Activated CD4-positive, alpha-beta T cell treated with anti-CD3 and anti-CD28 coated beads, Interleukin-2, amount 10 ng/mL, durations not matched to agents 24 days and 14 days (primary cell): ENCODE data around the gene ADAM12. TPM values are rescaled to one million over a fixed set of nuclear protein-coding genes. Genes with fewer than 3 reads are reported as not detected.

Experiments
- DNase-seq: peaks from one replicate; pipeline ENCODE4 v3.0.0; 2022
- H3K27ac Mint-ChIP-seq: one replicate; pipeline ENCODE4 v1.8.0; 2022; ENCODE audit warnings: mild to moderate bottlenecking, mixed read lengths
- H3K27me3 Mint-ChIP-seq: one replicate; pipeline ENCODE4 v1.8.0; 2022; ENCODE audit warnings: mixed read lengths
- H3K36me3 Mint-ChIP-seq: one replicate; pipeline ENCODE4 v1.8.0; 2022; ENCODE audit warnings: low read depth, mild to moderate bottlenecking, mixed read lengths
- H3K4me1 Mint-ChIP-seq: one replicate; pipeline ENCODE4 v1.8.0; 2021; ENCODE audit warnings: mixed read lengths
- H3K4me3 Mint-ChIP-seq: one replicate; pipeline ENCODE4 v1.8.0; 2022; ENCODE audit warnings: mild to moderate bottlenecking, moderate library complexity, mixed read lengths
- H3K9me3 Mint-ChIP-seq: one replicate; pipeline ENCODE4 v1.8.0; 2021; ENCODE audit warnings: mixed read lengths
- intact Hi-C: fragments of 100-400 bp; cut with micrococcal nuclease; formaldehyde crosslinking; loops from one replicate; pipeline ENCODE4 v1.15.1; 2023
- total RNA-seq: library from RNA; stranded (reverse); gene quantifications from 2 replicates; pipeline ENCODE4 v1.2.3, GENCODE V29; 2022

The ADAM12 gene
- total RNA-seq, 1 donor from 2014 or later: not detected

DNA sequence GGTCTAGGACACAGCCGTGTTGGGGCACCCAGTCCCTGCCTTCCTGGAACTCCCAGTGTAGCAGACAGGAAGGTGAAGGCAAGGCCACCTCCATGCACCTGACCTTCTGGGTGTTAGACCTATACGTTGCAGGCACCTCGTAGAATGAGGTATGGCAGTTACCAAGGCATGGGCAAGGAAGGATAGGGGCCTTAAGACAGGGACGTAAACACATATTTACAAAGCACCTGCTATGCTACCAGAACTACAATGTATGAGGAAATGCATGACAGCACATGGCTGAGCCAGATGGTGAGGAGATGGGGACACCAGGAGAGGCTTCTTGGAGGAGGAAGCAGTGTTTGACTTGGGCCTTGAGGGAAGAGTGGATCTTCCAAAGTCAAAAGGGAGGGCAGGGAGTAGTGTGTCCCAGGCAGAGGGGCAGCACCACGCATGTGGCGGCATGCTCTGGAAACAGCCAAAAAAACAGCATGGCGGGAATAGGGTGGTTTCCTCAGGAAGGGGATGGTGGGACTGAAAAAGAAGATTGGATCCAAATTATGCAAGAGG is 260.7 kb downstream of the ADAM12 start:
- Mint-ChIP-seq H3K4me3 (no peak overlapping the region), H3K36me3 (no peaks in the 10 kb centered on the region), H3K9me3 (no peaks in the 10 kb centered on the region), H3K4me1 (no peaks in the 10 kb centered on the region), H3K27me3 (no peaks in the 10 kb centered on the region), H3K27ac (no peak overlapping the region)
- no peak for DNase-seq
- intact Hi-C loops: no loop called here

GRCh38 chr10:126126866-126127265 is 261.4 kb downstream of the ADAM12 start:
- Mint-ChIP-seq H3K9me3 (no peaks in the 10 kb centered on the region), H3K36me3 (no peaks in the 10 kb centered on the region), H3K27ac (no peak overlapping the region)

DNA sequence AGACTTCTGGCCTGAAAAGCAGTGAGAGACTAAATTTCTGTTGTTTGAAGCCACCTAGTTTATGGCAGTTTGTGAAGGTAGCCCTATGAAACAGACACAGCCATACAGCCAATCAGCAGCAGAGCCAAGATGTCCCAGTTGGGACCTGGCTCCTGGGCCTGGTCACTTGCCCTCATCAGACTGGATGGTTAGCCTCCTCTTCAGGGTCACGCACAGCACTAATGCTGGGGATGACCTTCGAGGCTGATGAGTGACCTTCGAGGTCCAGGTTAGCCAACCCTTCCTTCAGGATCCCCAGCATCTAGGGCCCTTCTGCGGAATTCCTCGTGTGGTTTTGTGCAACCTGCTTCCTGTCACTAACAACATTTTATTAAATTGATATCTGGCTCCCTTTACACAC is 262.3 kb downstream of the ADAM12 start:
- no peak overlapping the region for H3K27ac Mint-ChIP-seq
- no peaks in the 10 kb centered on the region for H3K9me3 Mint-ChIP-seq
- no peak for DNase-seq
- H3K4me3 Mint-ChIP-seq: no peak overlapping the region
- no peaks in the 10 kb centered on the region for H3K27me3 Mint-ChIP-seq
- no peaks in the 10 kb centered on the region for H3K4me1 Mint-ChIP-seq
- intact Hi-C loops: no loop called here
- H3K36me3 Mint-ChIP-seq: no peaks in the 10 kb centered on the region

More at GRCh38 chr10:126126866-126127265, 261.4 kb downstream of the ADAM12 start:
- Mint-ChIP-seq H3K4me1 (no peaks in the 10 kb centered on the region), H3K27me3 (no peaks in the 10 kb centered on the region), H3K4me3 (no peak overlapping the region)
- intact Hi-C loops: no loop called here
- no peak for DNase-seq

DNA sequence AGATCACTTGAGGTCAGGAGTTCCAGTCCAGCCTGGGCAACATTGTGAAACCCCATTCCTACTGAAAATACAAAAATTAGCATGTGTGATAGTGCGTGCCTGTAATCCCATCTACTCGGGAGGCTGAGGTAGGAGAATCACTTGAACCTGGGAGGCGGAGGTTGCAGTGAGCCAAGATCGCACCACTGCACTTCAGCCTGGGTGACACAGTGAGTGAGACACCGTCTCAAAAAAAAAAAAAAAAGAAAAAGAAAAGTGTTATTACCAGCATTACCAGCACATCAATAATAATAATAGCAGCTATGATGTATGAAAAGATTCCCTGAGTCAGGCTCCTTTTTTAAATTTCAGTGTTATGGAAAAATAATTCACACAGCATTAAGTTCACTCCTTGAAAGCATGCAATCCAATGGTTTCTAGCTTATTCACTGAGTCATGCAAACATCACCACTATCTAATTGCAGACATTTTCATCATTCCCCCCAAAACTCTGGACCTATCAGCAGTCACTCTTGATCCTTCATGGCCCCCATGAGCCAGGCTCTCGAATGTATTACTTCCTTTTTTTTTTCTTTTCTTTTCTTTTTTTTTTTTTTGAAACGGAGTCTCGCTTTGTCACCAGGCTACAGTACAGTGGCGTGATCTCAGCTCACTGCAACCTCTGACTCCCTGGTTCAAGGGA is 263.5 kb downstream of the ADAM12 start:
- H3K27ac Mint-ChIP-seq: no peak overlapping the region
- intact Hi-C loops: no loop called here
- no peak for DNase-seq
- H3K36me3 Mint-ChIP-seq: no peaks in the 10 kb centered on the region
- no peaks in the 10 kb centered on the region for H3K4me1 Mint-ChIP-seq
- no peaks in the 10 kb centered on the region for H3K9me3 Mint-ChIP-seq
- H3K27me3 Mint-ChIP-seq: no peaks in the 10 kb centered on the region
- no peak overlapping the region for H3K4me3 Mint-ChIP-seq

GRCh38 chr10:126124046-126124445 is 264.2 kb downstream of the ADAM12 start:
- Mint-ChIP-seq H3K36me3 (no peaks in the 10 kb centered on the region), H3K27me3 (no peaks in the 10 kb centered on the region), H3K9me3 (no peaks in the 10 kb centered on the region), H3K4me1 (no peaks in the 10 kb centered on the region), H3K4me3 (no peak overlapping the region), H3K27ac (no peak overlapping the region)
- intact Hi-C loops: no loop called here
- no peak for DNase-seq

GRCh38 chr10:126123466-126123865 is 264.8 kb downstream of the ADAM12 start:
- no peaks in the 10 kb centered on the region for H3K36me3 Mint-ChIP-seq
- H3K27me3 Mint-ChIP-seq: no peaks in the 10 kb centered on the region
- no peak overlapping the region for H3K27ac Mint-ChIP-seq
- intact Hi-C loops: no loop called here
- H3K4me3 Mint-ChIP-seq: no peak overlapping the region
- H3K9me3 Mint-ChIP-seq: no peaks in the 10 kb centered on the region
- DNase-seq: no peak
- H3K4me1 Mint-ChIP-seq: no peaks in the 10 kb centered on the region

- no peak overlapping the region for H3K27ac Mint-ChIP-seq
- intact Hi-C loops: no loop called here
- no peaks in the 10 kb centered on the region for H3K4me1 Mint-ChIP-seq
- no peaks in the 10 kb centered on the region for H3K9me3 Mint-ChIP-seq
- DNase-seq: no peak
- H3K4me3 Mint-ChIP-seq: no peak overlapping the region
- no peaks in the 10 kb centered on the region for H3K36me3 Mint-ChIP-seq
- no peaks in the 10 kb centered on the region for H3K27me3 Mint-ChIP-seq
These were observed 265.4 kb downstream of the ADAM12 start for GRCh38 chr10:126122881-126123280.

- Mint-ChIP-seq H3K9me3 (no peaks in the 10 kb centered on the region), H3K36me3 (no peaks in the 10 kb centered on the region), H3K4me1 (no peaks in the 10 kb centered on the region), H3K4me3 (no peak overlapping the region), H3K27ac (no peak overlapping the region), H3K27me3 (no peaks in the 10 kb centered on the region)
- intact Hi-C loops: no loop called here
- no peak for DNase-seq
These were observed 268.7 kb downstream of the ADAM12 start for GRCh38 chr10:126119599-126119998.

GRCh38 chr10:126118476-126118875 is 269.8 kb downstream of the ADAM12 start:
- no peak for DNase-seq
- Mint-ChIP-seq H3K9me3 (no peaks in the 10 kb centered on the region), H3K27ac (no peak overlapping the region), H3K4me1 (no peaks in the 10 kb centered on the region), H3K4me3 (no peak overlapping the region), H3K36me3 (no peaks in the 10 kb centered on the region), H3K27me3 (no peaks in the 10 kb centered on the region)
- intact Hi-C loops: no loop called here

GRCh38 chr10:126117196-126117595 is 271.1 kb downstream of the ADAM12 start:
- Mint-ChIP-seq H3K4me1 (no peaks in the 10 kb centered on the region), H3K9me3 (no peaks in the 10 kb centered on the region), H3K4me3 (no peak overlapping the region), H3K27ac (no peak overlapping the region), H3K27me3 (no peaks in the 10 kb centered on the region), H3K36me3 (no peaks in the 10 kb centered on the region)
- DNase-seq: no peak
- intact Hi-C loops: no loop called here

- intact Hi-C loops: no loop called here
- no peaks in the 10 kb centered on the region for H3K4me1 Mint-ChIP-seq
- no peak overlapping the region for H3K4me3 Mint-ChIP-seq
- H3K36me3 Mint-ChIP-seq: no peaks in the 10 kb centered on the region
- DNase-seq: no peak
- no peaks in the 10 kb centered on the region for H3K9me3 Mint-ChIP-seq
- H3K27me3 Mint-ChIP-seq: no peaks in the 10 kb centered on the region
- no peak overlapping the region for H3K27ac Mint-ChIP-seq
These were observed 272.4 kb downstream of the ADAM12 start for GRCh38 chr10:126115886-126116285.

DNA sequence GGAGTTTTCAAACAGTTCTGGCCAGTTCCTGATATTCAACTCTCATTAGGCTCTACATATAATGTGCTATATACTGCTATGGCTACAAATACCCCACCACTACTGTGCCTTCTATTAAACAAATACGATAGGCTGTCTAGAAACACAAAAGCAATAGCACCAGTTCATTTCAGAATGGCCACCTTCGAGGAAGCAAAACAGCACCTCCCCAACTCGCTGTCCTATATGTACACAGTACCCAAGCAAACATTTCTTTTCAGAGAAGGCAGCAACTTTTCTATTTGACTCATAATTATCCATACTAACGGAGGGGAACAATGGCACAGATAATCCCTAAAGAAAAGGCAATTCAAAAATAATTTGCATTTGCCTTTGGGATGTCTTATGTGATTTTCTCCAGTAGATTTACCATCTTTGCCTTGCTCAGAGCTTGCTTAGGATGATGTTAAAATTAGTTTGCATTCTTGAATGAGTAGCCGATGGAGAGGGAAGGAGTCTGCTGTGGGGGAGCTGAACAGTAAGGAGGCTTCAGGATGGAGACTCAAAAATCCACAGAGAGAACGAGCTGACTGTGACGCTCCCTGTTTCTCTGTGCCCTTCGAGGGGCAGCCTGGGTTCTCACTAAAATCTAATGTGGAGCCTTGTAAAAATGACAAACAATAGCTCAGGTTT is 273.3 kb downstream of the ADAM12 start:
- no peaks in the 10 kb centered on the region for H3K9me3 Mint-ChIP-seq
- H3K36me3 Mint-ChIP-seq: no peaks in the 10 kb centered on the region
- no peaks in the 10 kb centered on the region for H3K27me3 Mint-ChIP-seq
- H3K27ac Mint-ChIP-seq: no peak overlapping the region
- no peaks in the 10 kb centered on the region for H3K4me1 Mint-ChIP-seq
- intact Hi-C loops: no loop called here
- no peak for DNase-seq
- no peak overlapping the region for H3K4me3 Mint-ChIP-seq

GRCh38 chr10:126111516-126111915 is 276.8 kb downstream of the ADAM12 start:
- H3K27me3 Mint-ChIP-seq: no peaks in the 10 kb centered on the region
- intact Hi-C loops: no loop called here
- H3K4me3 Mint-ChIP-seq: no peak overlapping the region
- no peaks in the 10 kb centered on the region for H3K36me3 Mint-ChIP-seq
- H3K9me3 Mint-ChIP-seq: no peaks in the 10 kb centered on the region
- H3K4me1 Mint-ChIP-seq: no peaks in the 10 kb centered on the region
- DNase-seq: no peak
- H3K27ac Mint-ChIP-seq: no peak overlapping the region

DNA sequence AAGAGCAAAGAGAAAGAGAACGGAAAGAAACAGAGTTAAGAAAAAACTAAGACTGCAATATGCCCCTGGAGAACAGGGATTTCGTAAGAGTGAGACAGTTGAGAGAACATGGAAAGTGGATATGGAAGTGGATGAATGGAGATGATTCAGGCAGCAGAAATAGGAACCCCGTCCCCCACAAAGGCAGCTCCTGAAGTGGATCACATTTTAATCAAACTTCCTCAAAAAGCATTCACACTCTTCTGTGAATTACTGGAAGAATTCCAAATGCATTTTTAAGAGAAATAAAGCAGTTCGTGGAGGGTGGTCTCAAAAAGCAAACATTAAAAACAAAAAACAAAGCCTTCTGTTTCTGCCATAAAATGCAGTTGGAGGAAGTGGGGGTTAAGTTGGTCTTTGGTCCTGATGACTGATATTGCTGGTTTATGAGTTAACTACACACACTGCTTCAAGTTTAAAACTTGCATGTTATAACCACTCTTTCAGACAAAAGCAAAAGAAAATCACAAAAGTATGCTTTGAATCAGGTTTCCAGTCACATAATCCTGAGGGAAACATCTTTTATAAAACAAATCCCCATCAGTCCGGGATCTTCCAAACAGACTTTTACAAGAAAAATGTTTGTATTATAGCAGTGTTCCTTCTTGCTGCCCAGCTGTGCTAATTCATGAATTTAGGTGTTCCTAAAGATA is 277.6 kb downstream of the ADAM12 start:
- Mint-ChIP-seq H3K27ac (no peak overlapping the region), H3K9me3 (no peaks in the 10 kb centered on the region), H3K4me1 (no peaks in the 10 kb centered on the region), H3K4me3 (no peak overlapping the region), H3K27me3 (no peaks in the 10 kb centered on the region), H3K36me3 (no peaks in the 10 kb centered on the region)
- DNase-seq: no peak
- intact Hi-C loops: no loop called here
